GM19240 (cell line): Measurements from ENCODE around the gene XPO6.

Experiments
- DNase-seq: peaks from one replicate; pipeline ENCODE4 v3.0.0; 2011; ENCODE audit warnings: low spot score; ENCODE audit not compliant: insufficient read length

The XPO6 gene

GRCh38 chr16:28063591-28064061 lies 148.1 kb downstream of the XPO6 start, which contains the start of gene GSG1L:
Gene GSG1L (minus strand): TSS chr16:28063714. CDS start chr16:28063424, 290 bp downstream.
- DNase-seq: no peak

DNA sequence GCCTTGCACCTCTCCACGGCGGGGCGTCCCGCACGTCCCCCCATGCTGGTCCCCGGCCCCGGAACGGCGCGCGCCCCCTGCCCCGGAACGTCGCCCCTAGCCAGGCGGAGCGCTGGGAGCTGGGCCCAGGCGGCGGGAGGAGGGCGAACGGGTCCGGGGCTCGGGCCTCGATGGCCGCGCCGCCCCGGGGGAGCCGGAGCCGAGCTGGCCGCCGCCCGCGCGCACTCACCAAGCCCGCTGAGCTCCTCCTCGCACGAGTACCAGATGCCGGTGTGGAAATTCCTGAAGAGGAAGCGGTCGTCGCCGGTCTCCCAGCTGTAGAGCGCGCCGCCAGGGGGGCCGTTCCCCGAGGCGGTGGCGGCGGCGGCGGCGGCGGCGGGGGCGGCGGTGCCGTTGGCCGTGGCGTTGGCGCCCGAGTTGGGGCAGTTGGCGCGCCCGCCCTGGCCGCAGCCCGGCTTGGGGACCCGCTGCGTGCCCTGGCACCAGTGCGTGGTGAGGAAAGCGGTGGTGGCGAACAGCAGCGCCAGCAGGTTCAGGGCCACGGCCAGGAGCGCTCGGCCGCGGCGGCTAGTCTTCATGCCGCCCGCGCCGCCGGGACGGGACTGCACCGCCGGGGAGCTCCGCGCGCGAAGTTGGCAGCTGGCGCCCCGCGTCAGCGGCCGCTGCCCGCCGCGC lies 148.8 kb downstream of the XPO6 start:
- DNase-seq: no peak

- no peak for DNase-seq
These were observed 149.4 kb downstream of the XPO6 start for GRCh38 chr16:28062261-28062846.

DNA sequence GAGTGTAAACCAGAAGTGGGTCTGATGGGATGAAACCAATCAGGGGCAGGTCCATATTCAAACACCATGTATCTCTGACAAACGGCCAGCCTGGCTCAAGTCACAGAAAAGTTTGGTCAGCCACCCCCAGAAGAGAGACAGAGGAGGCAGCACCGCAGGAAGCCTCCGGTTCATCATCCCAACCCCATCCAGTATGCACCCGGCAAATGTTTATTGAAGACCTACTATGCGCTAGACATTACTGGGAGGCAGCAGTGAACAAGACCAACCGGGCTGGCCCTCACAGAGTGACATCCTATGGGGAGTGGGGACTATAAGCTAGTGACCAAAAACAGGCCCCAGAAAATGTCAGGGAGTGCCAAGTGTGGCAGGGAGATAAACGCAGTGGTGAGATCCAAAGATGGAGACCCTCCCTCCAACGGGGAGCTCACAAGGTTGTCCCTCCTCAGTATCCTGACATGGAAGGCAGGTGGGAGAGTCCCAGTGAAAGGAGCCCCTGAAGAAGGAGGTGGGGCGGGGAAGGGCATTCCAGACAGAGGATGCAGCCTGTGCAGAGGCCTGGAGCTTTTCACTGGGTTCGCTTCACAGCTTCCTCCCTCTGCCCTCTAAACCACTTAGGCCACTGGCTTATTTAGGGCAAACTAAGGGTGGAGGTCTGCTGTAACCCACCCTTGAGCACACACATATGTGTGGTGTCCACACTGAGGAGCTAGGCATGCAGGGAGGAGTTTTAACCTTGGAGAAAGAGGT lies 150.2 kb downstream of the XPO6 start:
- DNase-seq: no peak

- no peak for DNase-seq
These were observed 151.8 kb downstream of the XPO6 start for GRCh38 chr16:28059841-28060575.

DNA sequence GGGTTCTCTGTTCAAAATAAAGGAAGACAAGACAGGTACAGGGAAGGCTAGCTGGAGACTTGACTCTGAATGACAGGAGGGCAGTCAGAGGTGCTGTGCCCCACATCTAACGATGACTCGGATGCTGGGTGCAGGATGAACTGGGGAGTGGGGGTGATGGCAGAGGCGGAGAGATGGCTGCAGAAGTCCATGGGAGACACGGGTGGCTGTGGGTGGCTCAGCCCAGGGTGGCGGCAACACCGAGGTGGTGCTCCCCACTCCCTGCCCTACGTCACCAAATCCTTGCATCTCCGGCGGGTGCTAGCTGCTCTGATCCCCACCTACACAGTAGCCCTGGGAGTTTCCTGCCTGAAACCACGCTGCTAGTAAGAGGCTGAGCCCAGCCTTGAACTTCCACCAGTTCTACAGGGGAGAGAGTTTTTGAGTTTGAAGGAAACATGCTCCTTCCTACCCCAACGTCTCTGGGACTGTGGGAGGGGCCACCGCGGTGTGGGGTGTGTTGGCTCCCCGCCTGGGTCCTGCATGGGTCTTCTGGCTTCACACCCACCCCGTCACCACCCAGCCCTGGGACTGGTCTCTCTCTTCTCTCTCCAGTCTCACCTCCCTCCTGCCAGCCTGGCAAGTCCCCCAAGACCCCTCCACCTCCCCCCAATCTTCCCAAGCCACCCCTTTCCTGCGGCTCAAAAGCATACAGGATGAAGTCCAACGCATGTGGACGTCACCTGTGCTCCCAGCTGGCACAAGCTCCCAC lies 152.8 kb downstream of the XPO6 start:
- DNase-seq: no peak

DNA sequence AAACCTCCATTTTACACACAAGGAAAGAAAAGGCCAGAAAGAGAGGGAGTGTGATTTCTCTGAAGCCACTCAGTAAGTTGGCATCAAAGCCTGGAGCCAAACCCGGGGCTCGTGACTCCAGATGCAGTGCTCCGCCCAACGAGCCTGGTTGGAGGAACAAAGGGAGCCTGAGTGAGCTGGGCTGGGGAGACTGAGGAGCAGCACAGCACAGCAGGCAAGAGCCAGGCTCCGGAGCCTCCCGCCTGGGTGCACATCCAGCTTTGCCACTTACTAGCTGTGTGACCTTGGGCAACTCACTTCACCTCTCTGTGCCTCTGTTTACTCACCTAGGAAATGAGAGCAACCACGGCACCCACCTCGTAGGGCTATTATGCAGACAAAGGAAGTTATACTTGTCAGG lies 153.8 kb downstream of the XPO6 start:
- no peak for DNase-seq

- DNase-seq: no peak
These were observed 158.3 kb downstream of the XPO6 start for GRCh38 chr16:28053461-28053860.

GRCh38 chr16:28052274-28053128 lies 159.3 kb downstream of the XPO6 start:
- DNase-seq: no peak

- no peak for DNase-seq
These were observed 160.3 kb downstream of the XPO6 start for GRCh38 chr16:28051486-28051885.
